B cell (primary cell): ENCODE data around the gene RSAD1. TPM values are rescaled to one million over a fixed set of nuclear protein-coding genes. Genes with fewer than 3 reads are reported as not detected.
A peak's percentile ranks its signal among the peaks of the same experiment; 100 is the strongest.

Source experiments
- ATAC-seq: fragments of 200-7000 bp; cut with Tn5 transposase; one replicate; pipeline ENCODE4 v1.10.0; 2021; ENCODE audit warnings: low read depth, mild to moderate bottlenecking, moderate number of reproducible peaks, moderate library complexity
- CTCF ChIA-PET: fragments of 350-600 bp; sonication (Branson Sonifier 250); formaldehyde crosslinking; loops from one replicate; lab custom pipeline; 2021; ENCODE audit warnings: antibody characterized with exemption, inconsistent platforms; lab: Charles Lee
- POLR2A ChIA-PET: fragments of 350-600 bp; sonication (Branson Sonifier 250); formaldehyde crosslinking; loops from one replicate; lab custom pipeline; 2021; ENCODE audit warnings: antibody characterized with exemption; lab: Charles Lee
- DNase-seq: peaks from one replicate; pipeline ENCODE4 v3.0.0; 2013
- H2AFZ ChIP-seq: 2 replicates; pipeline ENCODE4 v1.6.1; 2012; ENCODE audit warnings: mild to moderate bottlenecking, low read depth, low read length; ENCODE audit not compliant: insufficient read depth, poor library complexity, severe bottlenecking
- H3K27ac ChIP-seq, 2 donors: 1 replicate in 1 of 2; 2 replicates in 1 of 2; pipeline ENCODE4 v1.5.1; 2012 to 2013; ENCODE audit warnings: low read length in 2 of 2, mild to moderate bottlenecking in 2 of 2, moderate library complexity in 1 of 2
- H3K27me3 ChIP-seq, 4 experiments: fragments of 200-600 bp in 1 of 4; sonication (generic) in 1 of 4; replicated peaks in 1 of 4; 1 replicate in 2 of 4; 2 replicates in 2 of 4; pipeline versions ENCODE4 v1.6.1 to v1.7.0; 2013 to 2016; ENCODE audit warnings: low read length in 3 of 4, mild to moderate bottlenecking in 2 of 4, mixed read lengths in 1 of 4, moderate library complexity in 1 of 4; ENCODE audit not compliant: insufficient read depth in 4 of 4, control insufficient read depth in 3 of 4; ENCODE audit errors: control extremely low read depth in 1 of 4
- H3K36me3 ChIP-seq, 2 experiments: replicated peaks in 1 of 2; 1 replicate in 1 of 2; 2 replicates in 1 of 2; pipeline versions ENCODE4 v1.6.1 to v1.7.1; 2013; ENCODE audit warnings: low read length in 1 of 2; ENCODE audit not compliant: insufficient read depth in 2 of 2, control insufficient read depth in 1 of 2; ENCODE audit errors: control extremely low read depth in 1 of 2, extremely low read depth in 1 of 2
- H3K4me1 ChIP-seq, 2 donors: fragments of 200-600 bp in 1 of 2; sonication (generic) in 1 of 2; 1 replicate in 1 of 2; 2 replicates in 1 of 2; pipeline versions ENCODE4 v1.5.1 to v1.6.1; 2013 to 2017; ENCODE audit warnings: low read length in 2 of 2; ENCODE audit not compliant: control insufficient read depth in 2 of 2, insufficient read depth in 2 of 2
- H3K4me2 ChIP-seq: replicated peaks from 2 replicates; pipeline ENCODE3; 2012; ENCODE audit warnings: mild to moderate bottlenecking, low read depth, low read length; ENCODE audit not compliant: poor library complexity, severe bottlenecking
- H3K4me3 ChIP-seq, 5 experiments: fragments of 200-600 bp in 1 of 5; sonication (generic) in 1 of 5; 1 replicate in 3 of 5; 2 replicates in 2 of 5; pipeline versions ENCODE4 v1.5.1 to v1.7.0; 2011 to 2016; ENCODE audit warnings: low read length in 4 of 5, mild to moderate bottlenecking in 4 of 5, low read depth in 2 of 5, control low read depth in 1 of 5, moderate library complexity in 1 of 5; ENCODE audit not compliant: insufficient read depth in 1 of 5; ENCODE audit errors: control extremely low read depth in 1 of 5, extremely low read depth in 1 of 5
- H3K79me2 ChIP-seq: fragments of 200-600 bp; sonication (generic); one replicate; pipeline ENCODE4 v1.6.0; 2016; ENCODE audit warnings: low read length; ENCODE audit not compliant: control insufficient read depth, insufficient read depth
- H3K9ac ChIP-seq: fragments of 200-600 bp; sonication (generic); 2 replicates; pipeline ENCODE4 v1.6.1; 2017; ENCODE audit warnings: mild to moderate bottlenecking, low read length, moderate library complexity
- H3K9me3 ChIP-seq, 3 donors: one replicate each; pipeline versions ENCODE4 v1.6.1 to v1.7.1; 2013; ENCODE audit warnings: low read length in 2 of 3; ENCODE audit not compliant: control insufficient read depth in 2 of 3, insufficient read depth in 1 of 3; ENCODE audit errors: control extremely low read depth in 1 of 3
- H4K20me1 ChIP-seq: 2 replicates; pipeline ENCODE4 v1.6.0; 2012; ENCODE audit warnings: mild to moderate bottlenecking, low read length; ENCODE audit not compliant: insufficient read depth, control insufficient read depth, poor library complexity, severe bottlenecking
- H3K27ac Mint-ChIP-seq: one replicate; pipeline ENCODE4 v1.8.0; 2021; ENCODE audit warnings: mixed read lengths
- H3K27me3 Mint-ChIP-seq: one replicate; pipeline ENCODE4 v1.8.0; 2021; ENCODE audit warnings: mixed read lengths
- H3K4me1 Mint-ChIP-seq: one replicate; pipeline ENCODE4 v1.8.0; 2021; ENCODE audit warnings: mixed read lengths
- H3K4me3 Mint-ChIP-seq: one replicate; pipeline ENCODE4 v1.8.0; 2021; ENCODE audit warnings: mixed read lengths
- H3K9me3 Mint-ChIP-seq: one replicate; pipeline ENCODE4 v1.8.0; 2022; ENCODE audit warnings: mixed read lengths; ENCODE audit not compliant: insufficient read depth
- CTCF ChIP-seq: fragments of 200-600 bp; IDR thresholded peaks from one replicate; pipeline ENCODE4 v1.8.0; 2022; ENCODE audit warnings: antibody characterized with exemption, mild to moderate bottlenecking
- EZH2 ChIP-seq: IDR thresholded peaks from 2 replicates; pipeline ENCODE4 v1.6.1; 2012; ENCODE audit warnings: borderline replicate concordance, low read depth, mild to moderate bottlenecking, moderate library complexity, low read length; ENCODE audit not compliant: insufficient read depth, poor library complexity, severe bottlenecking
- WGBS: methylation state at CpG from one replicate; pipeline ENCODE4 v1.1.5; 2013; ENCODE audit warnings: missing lambda C conversion rate; ENCODE audit not compliant: insufficient coverage; 5-methylcytosine and 5-hydroxymethylcytosine counted together
- intact Hi-C: fragments of 100-400 bp; cut with micrococcal nuclease; formaldehyde crosslinking; loops from one replicate; pipeline ENCODE4 v1.10.0; 2022
- polyA plus RNA-seq: library from polyadenylated mRNA; depleted of rRNA; stranded (reverse); fragments of >200 nt; gene quantifications from 2 replicates; pipeline ENCODE4 v1.2.3, GENCODE V29; 2012
- total RNA-seq, 2 donors: library from RNA; stranded (reverse); fragments of 120-200 nt in 1 of 2; gene quantifications; 1 replicate in 1 of 2; 2 replicates in 1 of 2; pipeline versions ENCODE4 v1.2.3 to v1.2.4, GENCODE V29; 2013 to 2022

RSAD1 gene
- total and polyA plus RNA-seq, 2 donors (not counting 1 experiment from before 2014, with no cell fraction given) = 53.4 to 63.9 TPM

GRCh38 chr17:50452630-50453300 lies 25.9 kb upstream of the RSAD1 start:
- Histone ChIP-seq H3K27ac (peak overlapping the region in 1 of 2 donors; percentile 76), H3K4me3 (peak overlapping the region in 1 of 5 experiments; percentile 47), H3K27me3 (no peaks in the 10 kb centered on the region), H3K79me2 (peaks cover 7% of the 10 kb centered on the region), H3K9me3 (no peaks in the 10 kb centered on the region), H3K9ac (peak overlapping the region; percentile 43), H2AFZ (peak overlapping the region; percentile 42), H4K20me1 (no peaks in the 10 kb centered on the region), H3K36me3 (no peaks in the 10 kb centered on the region), H3K4me1 (peaks cover 20 to 27% of the 10 kb centered on the region in 2 donors), H3K4me2 (peak overlapping the region; percentile 56)
- peaks cover 27% of the 10 kb centered on the region for H3K4me1 Mint-ChIP-seq
- no peaks in the 10 kb centered on the region for H3K9me3 Mint-ChIP-seq
- WGBS = 100% methylated on average over 5 of the region's 10 CpGs
- TF ChIP-seq EZH2 (no peak), CTCF (no peak)
- no peaks in the 10 kb centered on the region for H3K27me3 Mint-ChIP-seq
- CTCF ChIA-PET = interaction anchor here (0.5 to 1.6 kb wide), 3 partner anchors 27 to 55 kb away, joined by 3 to 4 read pairs (median 3); no protein-coding TSS in a partner anchor
- peak overlapping the region; percentile 82 for H3K4me3 Mint-ChIP-seq
- POLR2A ChIA-PET = interaction anchor here (0.6 kb wide), 1 partner anchor 32 kb away, joined by 9 read pairs; no protein-coding TSS in a partner anchor
- peak; percentile 48 for DNase-seq
- intact Hi-C loops = no loop called here
- peak overlapping the region; percentile 95 for H3K27ac Mint-ChIP-seq
- peak; percentile 84 for ATAC-seq

- peaks cover 27% of the 10 kb centered on the region for H3K4me1 Mint-ChIP-seq
- Histone ChIP-seq H3K4me2 (peak overlapping the region; percentile 20), H2AFZ (no peak overlapping the region), H3K4me1 (peaks cover 20 to 27% of the 10 kb centered on the region in 2 donors), H3K9ac (no peak overlapping the region), H4K20me1 (no peaks in the 10 kb centered on the region), H3K79me2 (peaks cover 7% of the 10 kb centered on the region), H3K36me3 (no peaks in the 10 kb centered on the region), H3K27ac (no peak overlapping the region), H3K9me3 (no peaks in the 10 kb centered on the region), H3K27me3 (no peaks in the 10 kb centered on the region), H3K4me3 (no peak overlapping the region)
- no peak overlapping the region for H3K27ac Mint-ChIP-seq
- WGBS = 38% methylated on average over 1 of the region's 3 CpGs
- H3K27me3 Mint-ChIP-seq = no peaks in the 10 kb centered on the region
- intact Hi-C loops = no loop called here
- ATAC-seq (no peak), DNase-seq (no peak)
- H3K9me3 Mint-ChIP-seq = no peaks in the 10 kb centered on the region
- CTCF ChIA-PET = interaction anchor here (0.9 kb wide), 1 partner anchor 56 kb away, joined by 3 read pairs; no protein-coding TSS in a partner anchor
- H3K4me3 Mint-ChIP-seq = peak overlapping the region; percentile 63
- TF ChIP-seq EZH2 (no peak), CTCF (no peak)
- POLR2A ChIA-PET = interaction anchor here (0.6 to 0.7 kb wide), 3 partner anchors 17 to 268 kb away, joined by 3 to 7 read pairs (median 6); no protein-coding TSS in a partner anchor
Measured at GRCh38 chr17:50453901-50454300, 24.8 kb upstream of the RSAD1 start.
